ENCODE results near the gene IFNK.

The IFNK gene

DNA sequence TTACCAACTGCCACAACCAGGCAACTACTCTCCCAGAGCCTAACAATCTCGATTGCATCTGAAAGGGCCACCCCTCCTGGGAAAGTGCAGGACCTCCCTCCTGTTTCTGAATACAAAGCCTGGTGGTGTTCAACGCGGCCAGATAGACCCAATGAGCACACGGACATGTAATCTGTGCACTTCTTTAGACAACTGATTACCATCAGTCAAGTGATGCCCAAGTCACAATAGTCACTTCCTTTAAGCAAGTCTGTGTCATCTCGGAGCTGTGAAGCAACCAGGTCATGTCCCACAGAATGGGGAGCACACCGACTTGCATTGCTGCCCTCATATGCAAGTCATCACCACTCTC lies 48.5 kb downstream of the IFNK start:
- no peaks in the 10 kb centered on the region for H3K9me2 ChIP-seq (replicated peaks; ENCODE audit: control insufficient read depth, low read length)
- peaks cover 54% of the 10 kb centered on the region for H3K79me2 ChIP-seq (ENCODE audit: control insufficient read depth, low read length)
- H3K9me3 ChIP-seq (ENCODE audit: control insufficient read depth, insufficient read depth, low read length): no peaks in the 10 kb centered on the region
- H3K4me3 ChIP-seq (ENCODE audit: low read length): peak overlapping the region; percentile 81
- peak overlapping the region; percentile 84 for H3K4me2 ChIP-seq (ENCODE audit: low read length)
- peak overlapping the region; percentile 81; the same call in 1 of the 2 replicates for H3K27ac ChIP-seq (ENCODE audit: low read depth, low read length)
- no peaks in the 10 kb centered on the region for H4K20me1 ChIP-seq (ENCODE audit: control insufficient read depth, insufficient read depth, low read depth, low read length)
- TF ChIP-seq CTCF (IDR thresholded peaks at IDR 0.05; ENCODE audit: low read depth, low read length, poor library complexity, severe bottlenecking) (no peak), EZH2phosphoT487 (IDR thresholded peaks at IDR 0.05; ENCODE audit: borderline replicate concordance, low read length) (no peak)
- H3K27me3 ChIP-seq (ENCODE audit: control insufficient read depth, low read length): no peaks in the 10 kb centered on the region
- H3F3A ChIP-seq (ENCODE audit: control insufficient read depth, insufficient read depth): no peaks in the 10 kb centered on the region
- H3K36me3 ChIP-seq (ENCODE audit: control insufficient read depth, low read length): peaks cover 6% of the 10 kb centered on the region; the same call in 1 of the 2 replicates
- peaks cover 24% of the 10 kb centered on the region for H3K4me1 ChIP-seq (ENCODE audit: control insufficient read depth, low read length)

GRCh38 chr9:27572918-27573633 lies 49.0 kb downstream of the IFNK start, which contains the start of gene C9orf72:
TSS of gene C9orf72 (minus strand) at chr9:27573481. CDS start at chr9:27567120, 6,361 bp downstream.
- TF ChIP-seq CTCF (IDR thresholded peaks at IDR 0.05; ENCODE audit: low read depth, low read length, poor library complexity, severe bottlenecking) (no peak), EZH2phosphoT487 (IDR thresholded peaks at IDR 0.05; ENCODE audit: borderline replicate concordance, low read length) (no peak)
- H3K27ac ChIP-seq (ENCODE audit: low read depth, low read length): peak within 1 kb of the TSS; percentile 81
- H3K4me1 ChIP-seq (ENCODE audit: control insufficient read depth, low read length): peaks cover 24% of the 10 kb centered on the region
- no peaks in the 10 kb centered on the region for H3K27me3 ChIP-seq (ENCODE audit: control insufficient read depth, low read length)
- H3K9me2 ChIP-seq (replicated peaks; ENCODE audit: control insufficient read depth, low read length): no peaks in the 10 kb centered on the region
- peaks cover under 1% of the 10 kb centered on the region; the same call in 1 of the 2 replicates for H3K9me3 ChIP-seq (ENCODE audit: control insufficient read depth, insufficient read depth, low read length)
- no peaks in the 10 kb centered on the region for H4K20me1 ChIP-seq (ENCODE audit: control insufficient read depth, insufficient read depth, low read depth, low read length)
- H3F3A ChIP-seq (ENCODE audit: control insufficient read depth, insufficient read depth): no peaks in the 10 kb centered on the region
- peaks cover 4% of the 10 kb centered on the region; the same call in 1 of the 2 replicates for H3K36me3 ChIP-seq (ENCODE audit: control insufficient read depth, low read length)
- peaks cover 48% of the 10 kb centered on the region for H3K79me2 ChIP-seq (ENCODE audit: control insufficient read depth, low read length)
- peak within 1 kb of the TSS; percentile 84 for H3K4me2 ChIP-seq (ENCODE audit: low read length)
- H3K4me3 ChIP-seq (ENCODE audit: low read length): peak within 1 kb of the TSS; percentile 81

- Histone ChIP-seq H3K79me2 (ENCODE audit: control insufficient read depth, low read length) (peaks cover 40% of the 10 kb centered on the region), H3K27me3 (ENCODE audit: control insufficient read depth, low read length) (no peaks in the 10 kb centered on the region), H3K9me2 (replicated peaks; ENCODE audit: control insufficient read depth, low read length) (no peaks in the 10 kb centered on the region), H3K27ac (ENCODE audit: low read depth, low read length) (peak overlapping the region; percentile 81), H4K20me1 (ENCODE audit: control insufficient read depth, insufficient read depth, low read depth, low read length) (no peaks in the 10 kb centered on the region), H3K4me3 (ENCODE audit: low read length) (peak overlapping the region; percentile 81), H3K36me3 (ENCODE audit: control insufficient read depth, low read length) (peaks cover 4% of the 10 kb centered on the region; the same call in 1 of the 2 replicates), H3K4me2 (ENCODE audit: low read length) (peak overlapping the region; percentile 84), H3K9me3 (ENCODE audit: control insufficient read depth, insufficient read depth, low read length) (peaks cover 8% of the 10 kb centered on the region; the same call in 1 of the 2 replicates), H3F3A (ENCODE audit: control insufficient read depth, insufficient read depth) (no peaks in the 10 kb centered on the region), H3K4me1 (ENCODE audit: control insufficient read depth, low read length) (peaks cover 24% of the 10 kb centered on the region)
- TF ChIP-seq CTCF (IDR thresholded peaks at IDR 0.05; ENCODE audit: low read depth, low read length, poor library complexity, severe bottlenecking) (no peak), EZH2phosphoT487 (IDR thresholded peaks at IDR 0.05; ENCODE audit: borderline replicate concordance, low read length) (no peak)
Measured at GRCh38 chr9:27573634-27574590, 49.8 kb downstream of the IFNK start.

Data from DOHH2 (cell line).